Esophagus (tissue), 2 donors: ENCODE results near the gene APBB2. TPM values are rescaled to one million over a fixed set of nuclear protein-coding genes. Genes with fewer than 3 reads are reported as not detected.
A peak's percentile ranks its signal among the peaks of the same experiment; 100 is the strongest.

Experiments
- H3K27ac ChIP-seq, 2 donors: one replicate each; pipeline ENCODE4 v1.5.1; 2013; ENCODE audit warnings: low read depth in 2 of 2, mild to moderate bottlenecking in 2 of 2, inconsistent platforms in 1 of 2, low read length in 1 of 2, moderate library complexity in 1 of 2
- H3K27me3 ChIP-seq, 2 donors: one replicate each; pipeline ENCODE4 v1.6.1; 2013; ENCODE audit warnings: low read length in 2 of 2, control low read depth in 1 of 2, mild to moderate bottlenecking in 1 of 2; ENCODE audit not compliant: insufficient read depth in 2 of 2, control insufficient read depth in 1 of 2
- H3K36me3 ChIP-seq, 2 donors: one replicate each; pipeline ENCODE4 v1.6.1; 2013; ENCODE audit warnings: low read length in 1 of 2; ENCODE audit not compliant: control insufficient read depth in 2 of 2, insufficient read depth in 2 of 2
- H3K4me1 ChIP-seq, 2 donors: one replicate each; pipeline ENCODE4 v1.6.1; 2013; ENCODE audit warnings: low read length in 1 of 2; ENCODE audit not compliant: control insufficient read depth in 2 of 2, insufficient read depth in 2 of 2
- H3K4me3 ChIP-seq, 2 donors: one replicate each; pipeline ENCODE4 v1.5.1; 2013; ENCODE audit warnings: low read length in 2 of 2, mild to moderate bottlenecking in 2 of 2, low read depth in 1 of 2, moderate library complexity in 1 of 2
- H3K9me3 ChIP-seq, 2 donors: one replicate each; pipeline ENCODE4 v1.6.1; 2013; ENCODE audit warnings: mild to moderate bottlenecking in 2 of 2, low read depth in 1 of 2, low read length in 1 of 2, moderate library complexity in 1 of 2; ENCODE audit not compliant: control insufficient read depth in 2 of 2, insufficient read depth in 1 of 2
- WGBS, 2 donors: extraction: QIAGEN DNeasy Blood & Tissue Kit; methylation state at CpG; one replicate each; pipeline ENCODE4 v1.1.7; 2013; 5-methylcytosine and 5-hydroxymethylcytosine counted together
- polyA plus RNA-seq, 2 donors: library from polyadenylated mRNA; stranded (reverse); fragments of 200-250 nt; gene quantifications; one replicate each; pipeline ENCODE4 v1.2.3, GENCODE V29; 2013
- donor health status: healthy with polysubstance abuse.
- donor health status: Bipolar disorder and iron deficiency.

APBB2 gene
- polyA plus RNA-seq, 2 donors: 3.0 to 4.0 TPM

GRCh38 chr4:40874901-40875300 lies 339.4 kb downstream of the APBB2 start:
- H3K27ac ChIP-seq: no peak overlapping the region
- no peaks in the 10 kb centered on the region for H3K4me1 ChIP-seq
- H3K36me3 ChIP-seq: no peaks in the 10 kb centered on the region
- H3K4me3 ChIP-seq: no peak overlapping the region
- H3K9me3 ChIP-seq: peaks cover 0 to 3% of the 10 kb centered on the region in 2 donors
- no peaks in the 10 kb centered on the region for H3K27me3 ChIP-seq
- WGBS, 2 donors: 57 to 59% methylated on average over 3 of the region's 3 CpGs

- H3K27me3 ChIP-seq: no peaks in the 10 kb centered on the region
- no peaks in the 10 kb centered on the region for H3K4me1 ChIP-seq
- no peak overlapping the region for H3K4me3 ChIP-seq
- H3K27ac ChIP-seq: no peak overlapping the region
- H3K9me3 ChIP-seq: peaks cover 0 to 3% of the 10 kb centered on the region in 2 donors
- WGBS, 2 donors: 83 to 92% methylated on average over 7 of the region's 7 CpGs
- H3K36me3 ChIP-seq: no peaks in the 10 kb centered on the region
Measured at GRCh38 chr4:40874331-40874730, 340.0 kb downstream of the APBB2 start.

- H3K27ac ChIP-seq: no peak overlapping the region
- no peaks in the 10 kb centered on the region for H3K27me3 ChIP-seq
- H3K36me3 ChIP-seq: no peaks in the 10 kb centered on the region
- H3K9me3 ChIP-seq: peaks cover 0 to 3% of the 10 kb centered on the region in 2 donors
- no peaks in the 10 kb centered on the region for H3K4me1 ChIP-seq
- WGBS, 2 donors: 95 to 97% methylated on average over 7 of the region's 7 CpGs
- H3K4me3 ChIP-seq: no peak overlapping the region
Measured at GRCh38 chr4:40871695-40872250, 342.6 kb downstream of the APBB2 start.

GRCh38 chr4:40870150-40870549 lies 344.2 kb downstream of the APBB2 start:
- H3K27ac ChIP-seq: no peak overlapping the region
- H3K9me3 ChIP-seq: peaks cover 0 to 3% of the 10 kb centered on the region in 2 donors
- 71 to 75% methylated on average over 4 of the region's 4 CpGs for WGBS, 2 donors
- H3K36me3 ChIP-seq: no peaks in the 10 kb centered on the region
- H3K4me3 ChIP-seq: no peak overlapping the region
- H3K4me1 ChIP-seq: no peaks in the 10 kb centered on the region
- H3K27me3 ChIP-seq: no peaks in the 10 kb centered on the region

- Histone ChIP-seq H3K27me3 (no peaks in the 10 kb centered on the region), H3K9me3 (no peaks in the 10 kb centered on the region), H3K4me3 (no peak overlapping the region), H3K4me1 (no peaks in the 10 kb centered on the region), H3K27ac (no peak overlapping the region), H3K36me3 (no peaks in the 10 kb centered on the region)
- 66 to 69% methylated on average over 8 of the region's 8 CpGs for WGBS, 2 donors
Measured at GRCh38 chr4:40865696-40866095, 348.6 kb downstream of the APBB2 start.

GRCh38 chr4:40864531-40864930 lies 349.8 kb downstream of the APBB2 start:
- Histone ChIP-seq H3K9me3 (no peaks in the 10 kb centered on the region), H3K36me3 (no peaks in the 10 kb centered on the region), H3K27me3 (no peaks in the 10 kb centered on the region), H3K27ac (no peak overlapping the region), H3K4me1 (no peaks in the 10 kb centered on the region), H3K4me3 (no peak overlapping the region)
- 84 to 87% methylated on average over 4 of the region's 4 CpGs for WGBS, 2 donors

- H3K4me1 ChIP-seq: peaks cover 3 to 5% of the 10 kb centered on the region in 2 donors
- WGBS, 2 donors: 86 to 95% methylated on average over 2 of the region's 2 CpGs
Measured at GRCh38 chr4:40858962-40859361, 355.4 kb downstream of the APBB2 start.

GRCh38 chr4:40857956-40858355 lies 356.4 kb downstream of the APBB2 start:
- Histone ChIP-seq H3K27ac (no peak overlapping the region), H3K36me3 (no peaks in the 10 kb centered on the region), H3K4me1 (peaks cover 3 to 5% of the 10 kb centered on the region in 2 donors), H3K4me3 (no peak overlapping the region), H3K9me3 (no peaks in the 10 kb centered on the region), H3K27me3 (no peaks in the 10 kb centered on the region)
- 79 to 86% methylated on average over 2 of the region's 2 CpGs for WGBS, 2 donors

More at GRCh38 chr4:40858962-40859361, 355.4 kb downstream of the APBB2 start:
- Histone ChIP-seq H3K27me3 (no peaks in the 10 kb centered on the region), H3K36me3 (no peaks in the 10 kb centered on the region), H3K9me3 (no peaks in the 10 kb centered on the region), H3K27ac (no peak overlapping the region), H3K4me3 (no peak overlapping the region)

GRCh38 chr4:40856840-40857362 lies 357.4 kb downstream of the APBB2 start:
- peaks cover 3 to 5% of the 10 kb centered on the region in 2 donors for H3K4me1 ChIP-seq
- H3K27ac ChIP-seq: no peak overlapping the region
- H3K27me3 ChIP-seq: no peaks in the 10 kb centered on the region
- peak overlapping the region; percentile 31 to 37 for H3K4me3 ChIP-seq
- H3K9me3 ChIP-seq: no peaks in the 10 kb centered on the region
- H3K36me3 ChIP-seq: no peaks in the 10 kb centered on the region
- 10 to 25% methylated on average over 49 to 51 of the region's 51 CpGs for WGBS, 2 donors

GRCh38 chr4:40856277-40856839 lies 358.0 kb downstream of the APBB2 start:
- 65% methylated on average over 16 of the region's 16 CpGs for WGBS, 2 donors
- H3K27me3 ChIP-seq: no peaks in the 10 kb centered on the region
- H3K27ac ChIP-seq: no peak overlapping the region
- H3K9me3 ChIP-seq: no peaks in the 10 kb centered on the region
- H3K36me3 ChIP-seq: no peaks in the 10 kb centered on the region
- H3K4me3 ChIP-seq: peak overlapping the region; percentile 31 to 37
- peaks cover 3 to 5% of the 10 kb centered on the region in 2 donors for H3K4me1 ChIP-seq
